Neural cell (in vitro differentiated cells): Measurements from ENCODE around the gene LPIN1.
"Not testable (repeated sequence)": the region's sequence is repeated elsewhere in the genome, so short reads cannot be mapped to it uniquely, and the experiment has no call there.

Experiments
- EP300 ChIP-seq: fragments of 450-650 bp; conservative IDR thresholded peaks from 2 replicates; pipeline ENCODE4 v1.6.1; 2014; ENCODE audit warnings: antibody characterized with exemption, mild to moderate bottlenecking, moderate library complexity; ENCODE audit not compliant: poor library complexity, severe bottlenecking
- EZH2 ChIP-seq: fragments of 200-600, 300-800 bp; shearing (Covaris generic), sonication (generic); IDR thresholded peaks from 2 replicates; pipeline ENCODE4 v1.6.1; 2014; ENCODE audit warnings: antibody characterized with exemption, low read length, borderline replicate concordance, mild to moderate bottlenecking; ENCODE audit not compliant: insufficient read depth, poor library complexity, severe bottlenecking
- MXI1 ChIP-seq: fragments of 450-650 bp; conservative IDR thresholded peaks from 2 replicates; pipeline ENCODE4 v1.6.1; 2014; ENCODE audit warnings: antibody characterized with exemption, mild to moderate bottlenecking; ENCODE audit not compliant: poor library complexity, severe bottlenecking
- RAD21 ChIP-seq: fragments of 450-650 bp; conservative IDR thresholded peaks from 2 replicates; pipeline ENCODE4 v1.6.1; 2014; ENCODE audit warnings: antibody characterized with exemption, mild to moderate bottlenecking, moderate library complexity
- SMC3 ChIP-seq: fragments of 450-650 bp; conservative IDR thresholded peaks from 2 replicates; pipeline ENCODE4 v1.6.1; 2014; ENCODE audit warnings: antibody characterized with exemption, mild to moderate bottlenecking, moderate library complexity; ENCODE audit not compliant: poor library complexity
- TAF1 ChIP-seq: IDR thresholded peaks from 2 replicates; pipeline ENCODE4 v1.6.1; 2012; ENCODE audit warnings: low read depth
- TF ChIP-seq, protein P1 (sequence below): fragments of 450-650 bp; IDR thresholded peaks from 2 replicates; pipeline ENCODE4 v1.5.1; 2014; ENCODE audit warnings: antibody characterized with exemption, mild to moderate bottlenecking, moderate library complexity; ENCODE audit not compliant: poor library complexity, severe bottlenecking
- TF ChIP-seq, protein P2 (sequence below): IDR thresholded peaks from 2 replicates; pipeline ENCODE4 v1.6.1; 2012; ENCODE audit warnings: borderline replicate concordance

DNA sequence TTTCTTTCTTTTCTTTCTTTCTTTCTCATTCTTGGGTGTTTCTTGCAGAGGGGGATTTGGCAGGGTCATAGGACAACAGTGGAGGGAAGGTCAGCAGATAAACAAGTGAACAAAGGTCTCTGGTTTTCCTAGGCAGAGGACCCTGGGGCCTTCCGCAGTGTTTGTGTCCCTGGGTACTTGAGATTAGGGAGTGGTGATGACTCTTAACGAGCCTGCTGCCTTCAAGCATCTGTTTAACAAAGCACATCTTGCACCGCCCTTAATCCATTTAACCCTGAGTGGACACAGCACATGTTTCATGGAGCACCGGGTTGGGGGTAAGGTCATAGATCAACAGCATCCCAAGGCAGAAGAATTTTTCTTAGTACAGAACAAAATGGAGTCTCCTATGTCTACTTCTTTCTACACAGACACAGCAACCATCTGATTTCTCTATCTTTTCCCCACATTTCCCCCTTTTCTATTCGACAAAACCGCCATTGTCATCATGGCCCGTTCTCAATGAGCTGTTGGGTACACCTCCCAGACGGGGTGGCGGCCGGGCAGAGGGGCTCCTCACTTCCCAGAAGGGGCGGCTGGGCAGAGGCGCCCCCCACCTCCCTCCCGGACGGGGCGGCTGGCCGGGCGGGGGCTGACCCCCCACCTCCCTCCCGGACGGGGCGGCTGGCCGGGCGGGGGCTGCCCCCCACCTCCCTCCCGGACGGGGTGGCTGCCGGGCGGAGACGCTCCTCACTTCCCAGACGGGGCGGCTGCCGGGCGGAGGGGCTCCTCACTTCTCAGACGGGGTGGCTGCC lies 12.9 kb downstream of the LPIN1 start:
- not testable (repeated sequence) for TF ChIP-seq RAD21, EZH2, SMC3, EP300, TAF1, MXI1
- TF ChIP-seq, protein P1, sequence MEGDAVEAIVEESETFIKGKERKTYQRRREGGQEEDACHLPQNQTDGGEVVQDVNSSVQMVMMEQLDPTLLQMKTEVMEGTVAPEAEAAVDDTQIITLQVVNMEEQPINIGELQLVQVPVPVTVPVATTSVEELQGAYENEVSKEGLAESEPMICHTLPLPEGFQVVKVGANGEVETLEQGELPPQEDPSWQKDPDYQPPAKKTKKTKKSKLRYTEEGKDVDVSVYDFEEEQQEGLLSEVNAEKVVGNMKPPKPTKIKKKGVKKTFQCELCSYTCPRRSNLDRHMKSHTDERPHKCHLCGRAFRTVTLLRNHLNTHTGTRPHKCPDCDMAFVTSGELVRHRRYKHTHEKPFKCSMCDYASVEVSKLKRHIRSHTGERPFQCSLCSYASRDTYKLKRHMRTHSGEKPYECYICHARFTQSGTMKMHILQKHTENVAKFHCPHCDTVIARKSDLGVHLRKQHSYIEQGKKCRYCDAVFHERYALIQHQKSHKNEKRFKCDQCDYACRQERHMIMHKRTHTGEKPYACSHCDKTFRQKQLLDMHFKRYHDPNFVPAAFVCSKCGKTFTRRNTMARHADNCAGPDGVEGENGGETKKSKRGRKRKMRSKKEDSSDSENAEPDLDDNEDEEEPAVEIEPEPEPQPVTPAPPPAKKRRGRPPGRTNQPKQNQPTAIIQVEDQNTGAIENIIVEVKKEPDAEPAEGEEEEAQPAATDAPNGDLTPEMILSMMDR, result not testable (repeated sequence)
- TF ChIP-seq, protein P2, sequence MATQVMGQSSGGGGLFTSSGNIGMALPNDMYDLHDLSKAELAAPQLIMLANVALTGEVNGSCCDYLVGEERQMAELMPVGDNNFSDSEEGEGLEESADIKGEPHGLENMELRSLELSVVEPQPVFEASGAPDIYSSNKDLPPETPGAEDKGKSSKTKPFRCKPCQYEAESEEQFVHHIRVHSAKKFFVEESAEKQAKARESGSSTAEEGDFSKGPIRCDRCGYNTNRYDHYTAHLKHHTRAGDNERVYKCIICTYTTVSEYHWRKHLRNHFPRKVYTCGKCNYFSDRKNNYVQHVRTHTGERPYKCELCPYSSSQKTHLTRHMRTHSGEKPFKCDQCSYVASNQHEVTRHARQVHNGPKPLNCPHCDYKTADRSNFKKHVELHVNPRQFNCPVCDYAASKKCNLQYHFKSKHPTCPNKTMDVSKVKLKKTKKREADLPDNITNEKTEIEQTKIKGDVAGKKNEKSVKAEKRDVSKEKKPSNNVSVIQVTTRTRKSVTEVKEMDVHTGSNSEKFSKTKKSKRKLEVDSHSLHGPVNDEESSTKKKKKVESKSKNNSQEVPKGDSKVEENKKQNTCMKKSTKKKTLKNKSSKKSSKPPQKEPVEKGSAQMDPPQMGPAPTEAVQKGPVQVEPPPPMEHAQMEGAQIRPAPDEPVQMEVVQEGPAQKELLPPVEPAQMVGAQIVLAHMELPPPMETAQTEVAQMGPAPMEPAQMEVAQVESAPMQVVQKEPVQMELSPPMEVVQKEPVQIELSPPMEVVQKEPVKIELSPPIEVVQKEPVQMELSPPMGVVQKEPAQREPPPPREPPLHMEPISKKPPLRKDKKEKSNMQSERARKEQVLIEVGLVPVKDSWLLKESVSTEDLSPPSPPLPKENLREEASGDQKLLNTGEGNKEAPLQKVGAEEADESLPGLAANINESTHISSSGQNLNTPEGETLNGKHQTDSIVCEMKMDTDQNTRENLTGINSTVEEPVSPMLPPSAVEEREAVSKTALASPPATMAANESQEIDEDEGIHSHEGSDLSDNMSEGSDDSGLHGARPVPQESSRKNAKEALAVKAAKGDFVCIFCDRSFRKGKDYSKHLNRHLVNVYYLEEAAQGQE, result not testable (repeated sequence)
